Measurements from ENCODE around the gene KRT83.

KRT83 gene

GRCh38 chr12:52331833-52332232 is 10.6 kb upstream of the KRT83 start:
- DNase-seq (ENCODE audit: low spot score) = no peak

GRCh38 chr12:52331039-52331438 is 9.8 kb upstream of the KRT83 start:
- no peak for DNase-seq (ENCODE audit: low spot score)

GRCh38 chr12:52327830-52328500 is 6.8 kb upstream of the KRT83 start:
- DNase-seq (ENCODE audit: low spot score) = no peak

- peak; percentile 86 for DNase-seq (ENCODE audit: low spot score)
These were observed 6.0 kb upstream of the KRT83 start for GRCh38 chr12:52327052-52327829.

GRCh38 chr12:52324153-52324444 is 2.9 kb upstream of the KRT83 start:
- no peak for DNase-seq (ENCODE audit: low spot score)

GRCh38 chr12:52323416-52324152 is 2.4 kb upstream of the KRT83 start:
- no peak for DNase-seq (ENCODE audit: low spot score)

GRCh38 chr12:52323001-52323400 is 1.8 kb upstream of the KRT83 start:
- no peak for DNase-seq (ENCODE audit: low spot score)

GRCh38 chr12:52322069-52322468 is 871 bp upstream of the KRT83 start:
- no peak for DNase-seq (ENCODE audit: low spot score)

GRCh38 chr12:52321418-52321817 is 220 bp upstream of the KRT83 start:
- no peak for DNase-seq (ENCODE audit: low spot score)

GRCh38 chr12:52319097-52319496 is 2.1 kb downstream of the KRT83 start:
- no peak for DNase-seq (ENCODE audit: low spot score)

- no peak for DNase-seq (ENCODE audit: low spot score)
These were observed 2.8 kb downstream of the KRT83 start for GRCh38 chr12:52318241-52318990.

- no peak for DNase-seq (ENCODE audit: low spot score)
These were observed 3.6 kb downstream of the KRT83 start for GRCh38 chr12:52317468-52318052.

- DNase-seq (ENCODE audit: low spot score) = no peak
These were observed 4.5 kb downstream of the KRT83 start for GRCh38 chr12:52316701-52317100.

GRCh38 chr12:52316290-52316689 is 4.9 kb downstream of the KRT83 start:
- DNase-seq (ENCODE audit: low spot score) = no peak

- DNase-seq (ENCODE audit: low spot score) = peak; percentile 21
These were observed 5.5 kb downstream of the KRT83 start for GRCh38 chr12:52315721-52316120.

GRCh38 chr12:52314511-52314910 is 6.7 kb downstream of the KRT83 start:
- no peak for DNase-seq (ENCODE audit: low spot score)

- DNase-seq (ENCODE audit: low spot score) = no peak
These were observed 7.3 kb downstream of the KRT83 start for GRCh38 chr12:52313926-52314325.

GRCh38 chr12:52313461-52313860 is 7.7 kb downstream of the KRT83 start:
- no peak for DNase-seq (ENCODE audit: low spot score)

- DNase-seq (ENCODE audit: low spot score) = no peak
These were observed 9.1 kb downstream of the KRT83 start for GRCh38 chr12:52312086-52312485.

GRCh38 chr12:52311285-52311648 is 9.9 kb downstream of the KRT83 start:
- no peak for DNase-seq (ENCODE audit: low spot score)

GRCh38 chr12:52310622-52311284 is 10.4 kb downstream of the KRT83 start:
- DNase-seq (ENCODE audit: low spot score) = no peak

Measured in germinal center (tissue), 1 donor.